GM12801 (cell line): ENCODE measurements around the gene RAB7A.

ENCODE experiments used
- TF ChIP-seq, protein P1 (sequence below): IDR thresholded peaks from one replicate; pipeline ENCODE4 v1.5.1; 2011; ENCODE audit warnings: control low read depth; ENCODE audit not compliant: insufficient read length; ENCODE audit errors: extremely low read depth

Gene RAB7A

DNA sequence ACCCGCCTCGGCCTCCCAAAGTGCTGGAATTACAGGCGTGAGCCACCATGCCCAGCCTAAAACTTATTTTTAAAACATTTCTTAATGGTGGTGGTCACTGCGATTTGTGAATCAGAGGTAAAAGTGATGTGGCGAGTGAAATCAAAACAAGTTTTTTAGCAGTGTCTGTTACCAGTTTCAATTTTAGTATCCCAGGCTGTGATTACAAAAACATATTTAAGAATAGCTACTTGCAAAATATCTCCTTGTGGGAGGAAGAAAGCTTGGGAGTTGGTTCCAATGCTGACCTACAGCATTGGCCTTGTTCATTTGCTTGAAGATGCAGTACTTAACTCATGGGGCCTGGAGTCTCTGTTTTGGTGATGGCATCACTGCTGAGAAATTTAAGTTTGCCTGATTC lies 4.5 kb downstream of the RAB7A start:
- TF ChIP-seq, protein P1, sequence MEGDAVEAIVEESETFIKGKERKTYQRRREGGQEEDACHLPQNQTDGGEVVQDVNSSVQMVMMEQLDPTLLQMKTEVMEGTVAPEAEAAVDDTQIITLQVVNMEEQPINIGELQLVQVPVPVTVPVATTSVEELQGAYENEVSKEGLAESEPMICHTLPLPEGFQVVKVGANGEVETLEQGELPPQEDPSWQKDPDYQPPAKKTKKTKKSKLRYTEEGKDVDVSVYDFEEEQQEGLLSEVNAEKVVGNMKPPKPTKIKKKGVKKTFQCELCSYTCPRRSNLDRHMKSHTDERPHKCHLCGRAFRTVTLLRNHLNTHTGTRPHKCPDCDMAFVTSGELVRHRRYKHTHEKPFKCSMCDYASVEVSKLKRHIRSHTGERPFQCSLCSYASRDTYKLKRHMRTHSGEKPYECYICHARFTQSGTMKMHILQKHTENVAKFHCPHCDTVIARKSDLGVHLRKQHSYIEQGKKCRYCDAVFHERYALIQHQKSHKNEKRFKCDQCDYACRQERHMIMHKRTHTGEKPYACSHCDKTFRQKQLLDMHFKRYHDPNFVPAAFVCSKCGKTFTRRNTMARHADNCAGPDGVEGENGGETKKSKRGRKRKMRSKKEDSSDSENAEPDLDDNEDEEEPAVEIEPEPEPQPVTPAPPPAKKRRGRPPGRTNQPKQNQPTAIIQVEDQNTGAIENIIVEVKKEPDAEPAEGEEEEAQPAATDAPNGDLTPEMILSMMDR, result no peak

DNA sequence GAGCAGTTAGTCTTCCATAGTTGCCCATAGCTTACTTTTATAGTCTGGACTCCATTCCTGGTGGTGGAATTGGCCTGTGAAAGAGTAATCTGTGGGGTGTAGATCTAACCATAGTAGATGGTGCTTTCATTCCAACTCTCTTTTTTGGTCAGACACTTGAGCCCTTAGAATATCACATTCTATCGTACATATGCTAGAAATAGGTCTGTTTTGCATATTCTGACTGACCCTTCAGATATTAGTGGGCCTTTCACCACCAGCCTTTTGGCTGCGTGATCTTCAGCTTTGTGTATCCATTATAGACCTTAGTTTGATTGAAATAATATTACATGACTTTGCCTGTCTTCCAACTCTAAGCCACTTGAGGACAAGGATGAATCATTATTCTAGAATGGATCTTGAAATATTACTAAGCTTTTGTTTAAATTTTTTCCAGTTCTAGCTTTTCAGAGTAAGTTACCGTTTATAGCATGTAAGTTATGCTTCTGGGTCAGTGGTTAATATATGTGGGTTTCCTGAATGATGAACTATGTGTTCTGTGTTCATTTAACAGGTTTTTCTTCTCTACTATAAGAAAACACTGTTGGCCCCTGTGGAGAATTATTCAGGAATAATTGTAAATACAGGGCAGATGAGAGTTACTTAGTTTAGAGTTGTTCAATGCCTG lies 8.7 kb downstream of the RAB7A start:
- TF ChIP-seq, protein P1, result no peak

DNA sequence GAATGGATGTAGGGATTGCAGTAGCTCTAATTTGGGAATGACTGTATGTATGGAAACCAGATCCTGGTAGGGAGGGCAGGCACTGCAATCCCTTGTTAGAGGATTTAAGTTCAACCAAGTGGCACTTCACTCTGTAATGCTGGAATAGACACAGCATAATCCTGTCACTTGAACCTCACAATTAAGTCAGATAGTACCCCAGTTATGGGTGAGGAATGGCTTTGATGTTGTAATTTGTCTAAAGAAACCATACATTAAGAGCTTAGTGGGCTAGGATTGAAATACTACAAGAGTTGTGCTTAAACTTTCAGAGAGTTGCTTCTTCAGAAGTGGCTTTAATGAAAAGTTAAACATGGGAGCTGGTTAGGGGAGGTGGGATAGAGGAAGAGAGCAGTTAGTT lies 9.3 kb downstream of the RAB7A start:
- TF ChIP-seq, protein P1, result no peak

DNA sequence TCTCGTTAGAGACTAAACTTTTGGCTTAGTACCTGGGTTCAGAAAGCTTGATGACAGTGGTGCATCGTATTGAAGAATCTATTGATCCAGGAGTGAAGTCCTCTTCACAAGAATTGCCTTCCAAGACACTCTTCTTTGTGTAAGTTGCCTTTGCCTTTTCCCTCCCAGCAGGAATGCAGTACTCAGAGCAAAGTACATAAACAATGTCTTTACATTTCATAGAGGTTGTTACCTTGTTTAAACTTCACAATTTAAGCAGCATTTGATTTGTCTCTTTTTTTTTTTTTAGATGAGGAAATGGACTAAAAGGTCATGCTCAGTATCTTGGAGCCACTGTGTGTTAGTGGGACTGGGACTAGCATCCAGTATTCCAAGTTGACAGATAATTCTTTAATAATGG lies 9.9 kb downstream of the RAB7A start:
- TF ChIP-seq, protein P1, result no peak

DNA sequence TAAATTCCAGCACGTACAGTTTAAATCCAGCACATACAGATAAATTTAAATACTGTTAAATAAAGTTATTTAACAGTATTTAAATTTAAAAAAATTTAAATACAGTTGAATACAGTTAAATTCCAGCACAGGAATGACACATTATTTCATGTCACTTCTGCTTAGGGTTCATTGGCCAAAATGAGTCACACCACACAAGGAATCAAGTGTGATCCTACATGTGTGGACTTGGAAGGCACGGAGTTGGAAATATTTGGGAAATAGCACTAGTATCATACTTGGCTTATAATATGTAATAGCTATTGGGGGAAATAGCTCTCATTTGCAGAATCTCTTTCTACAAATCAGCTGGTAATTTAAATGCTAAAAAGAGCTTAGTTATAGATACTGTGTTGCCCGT lies 10.6 kb downstream of the RAB7A start:
- TF ChIP-seq, protein P1, result no peak

DNA sequence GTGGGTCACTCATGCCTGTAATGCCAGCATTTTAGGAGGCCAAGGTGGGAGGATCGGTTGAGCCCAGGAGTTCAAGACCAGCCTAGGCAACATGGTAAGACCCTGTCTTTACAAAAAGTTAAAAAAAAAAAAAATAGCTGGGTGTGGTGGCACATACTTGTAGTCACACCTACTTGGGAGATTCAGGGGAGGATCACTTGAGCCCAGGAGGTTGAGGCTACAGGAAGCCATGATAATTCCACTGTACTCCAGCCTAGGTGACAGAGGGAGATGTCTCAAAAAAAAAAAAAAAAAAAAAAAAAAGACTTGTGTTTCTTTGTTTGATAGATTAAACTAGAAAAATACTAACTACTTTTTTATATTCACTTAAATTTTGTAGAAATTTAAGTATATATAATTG lies 14.6 kb downstream of the RAB7A start:
- TF ChIP-seq, protein P1, result no peak

DNA sequence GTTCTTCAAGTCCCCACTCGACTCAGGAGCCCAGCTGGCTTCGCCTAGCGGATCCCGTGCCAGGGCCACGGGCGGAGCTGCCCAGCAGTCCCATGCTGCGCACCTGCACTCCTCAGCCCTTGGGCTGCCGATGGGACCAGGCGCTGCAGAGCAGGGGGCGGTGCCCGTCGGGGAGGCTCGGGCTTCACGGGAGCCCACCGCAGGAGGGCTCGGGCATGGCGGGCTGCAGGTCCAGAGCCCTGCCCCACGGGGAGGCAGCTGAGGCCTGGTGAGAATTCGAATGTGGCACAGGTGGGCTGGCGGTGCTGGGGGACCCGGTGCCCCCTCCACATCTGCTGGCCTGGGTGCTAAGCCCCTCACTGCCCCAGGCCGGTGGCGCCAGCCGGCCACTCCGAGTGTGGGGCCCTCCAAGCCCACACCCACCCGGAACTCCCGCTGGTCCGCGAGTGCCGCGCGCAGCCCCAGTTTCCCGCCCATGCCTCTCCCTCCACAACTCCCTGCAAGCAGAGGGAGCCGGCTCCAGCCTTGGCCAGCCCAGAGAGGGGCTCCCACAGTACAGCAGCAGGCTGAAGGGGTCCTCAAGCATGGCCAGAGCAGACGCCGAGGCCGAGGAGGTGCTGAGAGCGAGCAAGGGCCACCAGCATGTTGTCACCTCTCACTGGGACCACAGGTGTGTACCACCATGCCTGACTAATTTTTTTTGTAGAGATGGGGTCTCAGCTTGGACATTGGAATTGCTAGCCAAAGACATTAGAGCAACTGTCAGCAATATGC lies 17.0 kb downstream of the RAB7A start:
- TF ChIP-seq, protein P1, result no peak
